Ishikawa (cell line): Measurements from ENCODE around the gene CADM2.

Source experiments
- RAD21 ChIP-seq: IDR thresholded peaks from 2 replicates; pipeline ENCODE4 v1.6.1; 2012; ENCODE audit warnings: low read depth
- ZBTB7A ChIP-seq: IDR thresholded peaks from 2 replicates; pipeline ENCODE4 v1.6.1; 2012; ENCODE audit warnings: low read depth

GRCh38 chr3:84968701-84969235, 10.0 kb downstream of the CADM2 start:
- no peak for TF ChIP-seq ZBTB7A
- TF ChIP-seq RAD21: no peak
